HepG2 (cell line): ENCODE results near the gene KLHDC4. TPM values are rescaled to one million over a fixed set of nuclear protein-coding genes. Genes with fewer than 3 reads are reported as not detected.

ENCODE experiments used
- CENPX ChIP-seq: sonication (generic); formaldehyde crosslinking; IDR thresholded peaks from 2 replicates; pipeline ENCODE4 v1.9.0; 2021; ENCODE audit warnings: mild to moderate bottlenecking, missing genetic modification reagents, moderate library complexity
- CHD2 ChIP-seq: IDR thresholded peaks from 2 replicates; pipeline ENCODE4 v1.6.1; 2011; ENCODE audit warnings: low read depth, low read length, improper control_type of control experiment
- DDIT3 ChIP-seq: sonication (generic); formaldehyde crosslinking; IDR thresholded peaks from 2 replicates; pipeline ENCODE4 v1.4.0; 2020; ENCODE audit warnings: mild to moderate bottlenecking, missing genetic modification reagents
- EZH2 ChIP-seq: conservative IDR thresholded peaks from 2 replicates; pipeline ENCODE4 v1.6.1; 2012; ENCODE audit warnings: mild to moderate bottlenecking, low read depth, low read length, moderate library complexity
- GZF1 ChIP-seq: sonication (generic); formaldehyde crosslinking; IDR thresholded peaks from 2 replicates; pipeline ENCODE4 v1.5.1; 2020; ENCODE audit warnings: mild to moderate bottlenecking, missing genetic modification reagents
- HES4 ChIP-seq: sonication (generic); formaldehyde crosslinking; IDR thresholded peaks from 2 replicates; pipeline ENCODE4 v1.9.0; 2021; ENCODE audit warnings: mild to moderate bottlenecking, missing genetic modification reagents, borderline replicate concordance
- HMGA1 ChIP-seq: sonication (generic); formaldehyde crosslinking; conservative IDR thresholded peaks from 2 replicates; pipeline ENCODE4 v1.4.0; 2020; ENCODE audit warnings: missing genetic modification reagents
- HOXA9 ChIP-seq: sonication (generic); formaldehyde crosslinking; IDR thresholded peaks from 2 replicates; pipeline ENCODE4 v1.8.1; 2022; ENCODE audit warnings: missing genetic modification reagents, mild to moderate bottlenecking, moderate library complexity, borderline replicate concordance
- NFKB2 ChIP-seq: sonication (generic); formaldehyde crosslinking; IDR thresholded peaks from 2 replicates; pipeline ENCODE4 v1.4.0; 2020; ENCODE audit warnings: missing genetic modification reagents, borderline replicate concordance
- ONECUT2 ChIP-seq: sonication (generic); formaldehyde crosslinking; IDR thresholded peaks from 2 replicates; pipeline ENCODE4 v1.4.0; 2020; ENCODE audit warnings: missing genetic modification reagents
- PCBP1 ChIP-seq: fragments of 200-400 bp; formaldehyde crosslinking; IDR thresholded peaks from 2 replicates; pipeline ENCODE4 v1.6.1; 2017; ENCODE audit warnings: mild to moderate bottlenecking, low read depth, low read length, borderline replicate concordance
- SPEN ChIP-seq: sonication (generic); formaldehyde crosslinking; IDR thresholded peaks from 2 replicates; pipeline ENCODE4 v1.5.1; 2020; ENCODE audit warnings: low read depth, mild to moderate bottlenecking, missing genetic modification reagents
- ZFP41 ChIP-seq: sonication (generic); formaldehyde crosslinking; IDR thresholded peaks from 2 replicates; pipeline ENCODE4 v1.4.0; 2020; ENCODE audit warnings: mild to moderate bottlenecking, missing genetic modification reagents, borderline replicate concordance
- ZFYVE20 ChIP-seq: sonication (generic); formaldehyde crosslinking; IDR thresholded peaks from 2 replicates; pipeline ENCODE4 v1.8.0; 2023; ENCODE audit warnings: low read depth, mild to moderate bottlenecking, moderate library complexity, missing genetic modification reagents, borderline replicate concordance
- ZMYM4 ChIP-seq: sonication (generic); formaldehyde crosslinking; IDR thresholded peaks from 2 replicates; pipeline ENCODE4 v1.8.1; 2023; ENCODE audit warnings: mild to moderate bottlenecking, missing genetic modification reagents
- ZNF331 ChIP-seq: sonication (generic); formaldehyde crosslinking; IDR thresholded peaks from 2 replicates; pipeline ENCODE4 v1.4.0; 2020; ENCODE audit warnings: missing genetic modification reagents
- ZNF407 ChIP-seq: sonication (generic); formaldehyde crosslinking; IDR thresholded peaks from one replicate; pipeline ENCODE4 v1.5.1; 2020; ENCODE audit warnings: mild to moderate bottlenecking, missing genetic modification reagents; ENCODE audit errors: not compliant biosample characterization
- ZNF460 ChIP-seq: sonication (generic); formaldehyde crosslinking; IDR thresholded peaks from 2 replicates; pipeline ENCODE4 v1.5.1; 2020; ENCODE audit warnings: missing genetic modification reagents, mild to moderate bottlenecking, borderline replicate concordance
- ZNF619 ChIP-seq: sonication (generic); formaldehyde crosslinking; IDR thresholded peaks from 2 replicates; pipeline ENCODE4 v1.4.0; 2020; ENCODE audit warnings: mild to moderate bottlenecking, missing genetic modification reagents
- ZNF724P ChIP-seq: sonication (generic); formaldehyde crosslinking; IDR thresholded peaks from 2 replicates; pipeline ENCODE4 v1.8.0; 2022; ENCODE audit warnings: missing genetic modification reagents, borderline replicate concordance
- ZNF83 ChIP-seq: sonication (generic); formaldehyde crosslinking; IDR thresholded peaks from 2 replicates; pipeline ENCODE4 v1.4.0; 2020; ENCODE audit warnings: missing genetic modification reagents, mild to moderate bottlenecking, borderline replicate concordance
- ZNF878 ChIP-seq: sonication (generic); formaldehyde crosslinking; IDR thresholded peaks from 2 replicates; pipeline ENCODE4 v1.8.1; 2023; ENCODE audit warnings: mild to moderate bottlenecking, missing genetic modification reagents, moderate library complexity
- polyA plus RNA-seq, 8 experiments: library from polyadenylated mRNA; depleted of rRNA in 3 of 8; stranded (reverse) in 7 of 8; unstranded in 1 of 8; fragments of >200 nt; fragmentation: Illumina TruSeq in 4 of 8; extraction: Trizol in 4 of 8; gene quantifications; 2 replicates each; pipeline versions ENCODE4 v1.2.1 to v1.2.3, GENCODE V29; 2011 to 2016; ENCODE audit warnings: low read depth in 4 of 8, missing spikeins in 1 of 8, mixed read lengths in 1 of 8; ENCODE audit not compliant: insufficient read depth in 1 of 8
- total RNA-seq, 5 experiments: library from RNA; depleted of rRNA; stranded (reverse); fragments of >200 nt; fragmentation: Illumina TruSeq; extraction: Trizol; gene quantifications; 2 replicates each; pipeline ENCODE4 v1.2.3, GENCODE V29; 2016; ENCODE audit warnings: low read depth in 1 of 5

KLHDC4 gene
- total and polyA plus RNA-seq, 2 of the 13 experiments (the other 11 are each of a cell fraction or from before 2014, with no cell fraction given) = 18.7 to 31.8 TPM

GRCh38 chr16:87765776-87766484 is at the start of gene KLHDC4 (continued):
- peak; percentile 91; the same call in 1 of the 2 replicates for TF ChIP-seq SPEN (CRISPR knock-in tag)
- no peak for TF ChIP-seq ONECUT2 (CRISPR knock-in tag)
- peak; percentile 82 for TF ChIP-seq ZNF724P (CRISPR knock-in tag)
- TF ChIP-seq ZNF878 (CRISPR knock-in tag) = no peak
- peak; percentile 48 for TF ChIP-seq ZNF619 (CRISPR knock-in tag)
- TF ChIP-seq NFKB2 (CRISPR knock-in tag) = 0 out of 2 replicates have a peak, but pooled peaks have one; percentile 28
- TF ChIP-seq DDIT3 (CRISPR knock-in tag) = no peak
- 0 out of 2 replicates have a peak, but pooled peaks have one; percentile 39 for TF ChIP-seq CHD2
- peak; percentile 74 for TF ChIP-seq ZNF331 (CRISPR knock-in tag)
- TF ChIP-seq ZFYVE20 = peak; percentile 85; the same call in 1 of the 2 replicates
- TF ChIP-seq ZNF407 = peak; percentile 67
- TF ChIP-seq GZF1 (CRISPR knock-in tag) = peak; percentile 79; the same call in 1 of the 2 replicates
- no peak for TF ChIP-seq ZNF460
- TF ChIP-seq ZNF83 (CRISPR knock-in tag) = peak; percentile 91; the same call in 1 of the 2 replicates
- no peak for TF ChIP-seq HMGA1 (CRISPR knock-in tag)
- TF ChIP-seq ZFP41 (CRISPR knock-in tag) = no peak; the same call in 1 of the 2 replicates
- TF ChIP-seq CENPX (CRISPR knock-in tag) = no peak
- peak; percentile 94 for TF ChIP-seq PCBP1
- TF ChIP-seq EZH2 = no peak
- 0 out of 2 replicates have a peak, but pooled peaks have one; percentile 55 for TF ChIP-seq HES4 (CRISPR knock-in tag)
- TF ChIP-seq HOXA9 (CRISPR knock-in tag) = no peak
- TF ChIP-seq ZMYM4 = peak; percentile 70
